Ramos (cell line): Measurements from ENCODE around the gene TTC39C.
"Not testable (repeated sequence)": the region's sequence is repeated elsewhere in the genome, so short reads cannot be mapped to it uniquely, and the experiment has no call there.

Source experiments
- in situ Hi-C: fragments of 300-500 bp; cut with MboI; formaldehyde crosslinking; loops from one replicate; pipeline ENCODE4 v1.14.3; 2022; ENCODE audit warnings: low sequenced_read_pairs; ENCODE audit not compliant: unreplicated experiment

Gene TTC39C

DNA sequence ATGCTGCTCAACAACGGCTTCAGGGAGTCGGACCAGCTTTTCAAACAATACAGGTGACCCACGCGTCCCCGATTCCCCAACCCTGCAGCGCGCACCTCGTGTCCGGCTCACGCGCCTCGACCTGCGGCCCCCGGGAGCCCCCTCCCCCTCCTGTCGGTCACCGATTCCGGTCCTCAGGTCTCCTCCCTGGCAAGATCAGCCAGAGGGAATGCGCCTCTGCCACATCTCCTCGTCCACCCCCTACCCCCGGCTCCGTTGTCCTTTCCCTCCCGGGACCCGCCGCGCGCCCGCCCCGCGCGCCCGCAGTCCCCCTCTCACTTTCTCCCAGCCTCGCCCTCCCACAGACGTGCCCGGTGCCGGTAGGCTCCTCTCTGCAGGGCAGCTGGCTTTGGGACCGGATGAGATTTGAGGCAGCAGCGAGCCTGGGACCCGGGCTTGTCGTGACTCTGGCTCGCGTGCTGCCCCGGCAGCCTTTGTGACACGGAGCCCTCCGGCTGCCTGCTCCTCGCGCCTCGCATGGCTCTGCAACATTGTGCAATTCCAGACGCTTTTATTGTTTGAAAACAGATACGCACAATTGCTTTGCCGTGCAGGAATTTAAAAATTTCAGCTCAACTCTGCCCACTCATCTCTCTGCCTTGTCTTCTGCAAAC is 558 bp downstream of the TTC39C start:
- in situ Hi-C loops, result loop anchor here (25.0 kb wide), 2 partner anchors 153 to 778 kb away; no protein-coding TSS in a partner anchor

DNA sequence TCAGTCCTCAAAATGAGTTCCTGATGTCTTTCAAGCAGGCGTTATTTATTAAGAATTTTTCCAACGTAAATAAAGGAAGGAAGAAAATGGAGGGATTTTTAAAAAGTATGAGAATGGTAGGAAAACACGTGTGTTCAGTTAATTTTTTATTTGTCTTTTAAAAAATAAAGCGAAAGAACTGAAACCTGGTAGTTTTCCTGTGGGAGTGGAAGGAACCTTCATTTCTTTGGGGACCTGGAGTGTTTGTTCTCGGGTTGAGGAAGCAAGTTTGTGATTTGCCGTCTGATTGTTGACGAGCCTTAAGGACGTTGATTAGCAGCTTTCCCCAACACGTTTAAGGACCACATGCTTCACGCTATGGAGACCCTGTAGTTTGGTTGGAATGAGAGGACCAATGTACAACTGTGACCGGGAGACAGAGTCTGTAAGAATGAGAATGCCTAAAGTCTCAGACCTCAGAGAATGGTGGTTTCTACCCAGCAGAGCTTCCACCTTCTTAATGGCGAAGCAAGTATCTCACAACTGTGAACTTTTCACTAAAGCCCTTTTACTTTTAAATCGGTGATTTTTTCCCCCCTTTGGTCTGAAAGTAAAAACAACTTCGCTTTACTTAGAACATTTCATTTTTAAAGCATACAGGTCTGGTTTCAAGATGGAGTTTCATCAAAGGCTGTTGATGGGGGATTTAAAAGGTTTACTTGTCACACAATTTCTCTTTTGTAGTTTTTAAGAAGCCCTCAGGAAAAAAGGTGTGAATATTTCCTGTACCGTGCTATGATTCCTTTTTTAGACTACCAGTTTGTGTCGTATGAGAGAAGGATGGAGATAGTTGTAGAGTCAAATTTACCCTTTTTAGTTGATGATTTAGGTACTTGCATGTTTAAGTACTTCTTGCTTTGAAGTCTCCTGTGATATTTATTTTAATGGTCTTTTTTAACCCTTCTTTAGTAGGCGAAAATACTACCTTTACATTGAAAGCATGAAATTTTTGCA is 1.4 kb downstream of the TTC39C start:
- in situ Hi-C loops, result loop anchor here (25.0 kb wide), 2 partner anchors 154 to 779 kb away; no protein-coding TSS in a partner anchor

DNA sequence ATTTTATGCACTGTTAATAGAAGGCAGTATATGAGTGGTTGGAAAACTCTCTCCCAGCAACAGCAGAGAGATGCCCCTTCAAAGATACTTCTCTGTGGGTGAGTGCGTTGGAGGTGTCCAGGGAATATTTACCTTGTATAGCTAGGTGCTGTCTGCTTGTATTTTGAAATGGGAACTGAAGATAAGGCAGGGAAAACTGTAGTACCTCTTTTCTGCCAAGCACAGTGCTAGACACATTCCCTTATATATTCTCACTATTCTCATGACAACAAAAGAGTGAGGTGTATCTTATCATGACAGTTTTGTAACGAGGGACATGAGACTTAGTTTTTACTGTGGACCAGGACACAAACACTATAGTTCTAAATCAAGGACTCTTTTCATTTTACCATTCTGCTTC is 2.1 kb downstream of the TTC39C start:
- in situ Hi-C loops, result loop anchor here (25.0 kb wide), 2 partner anchors 154 to 779 kb away; no protein-coding TSS in a partner anchor

DNA sequence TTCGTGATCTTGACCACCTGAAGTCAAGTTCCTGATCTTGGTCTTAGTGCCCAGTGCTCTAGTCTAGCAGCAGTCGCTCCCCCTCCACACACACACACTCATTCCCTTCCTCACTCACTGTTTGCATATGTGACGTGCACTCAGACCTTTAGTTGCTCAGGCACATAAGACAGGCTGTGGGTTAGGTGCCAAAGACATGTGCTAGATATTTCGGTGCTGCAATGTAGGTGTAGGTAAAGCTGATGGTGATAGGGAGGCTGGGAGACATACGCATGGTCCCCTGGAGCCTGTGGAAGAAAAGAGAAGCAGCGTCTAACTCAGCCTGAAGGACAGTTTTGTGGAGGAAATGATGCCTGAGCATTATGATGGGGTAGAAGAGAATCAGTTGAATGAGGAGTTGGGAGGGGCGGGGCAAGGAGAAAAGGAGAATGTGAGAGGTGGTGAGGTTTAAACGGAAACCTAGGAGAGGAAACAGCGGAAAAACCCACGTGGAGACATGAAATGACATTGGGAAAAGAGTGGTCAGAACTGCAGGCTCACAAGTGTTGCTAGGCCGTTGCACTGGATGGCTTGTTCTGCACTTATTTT is 3.8 kb downstream of the TTC39C start:
- in situ Hi-C loops, result loop anchor here (25.0 kb wide), 2 partner anchors 156 to 781 kb away; no protein-coding TSS in a partner anchor

DNA sequence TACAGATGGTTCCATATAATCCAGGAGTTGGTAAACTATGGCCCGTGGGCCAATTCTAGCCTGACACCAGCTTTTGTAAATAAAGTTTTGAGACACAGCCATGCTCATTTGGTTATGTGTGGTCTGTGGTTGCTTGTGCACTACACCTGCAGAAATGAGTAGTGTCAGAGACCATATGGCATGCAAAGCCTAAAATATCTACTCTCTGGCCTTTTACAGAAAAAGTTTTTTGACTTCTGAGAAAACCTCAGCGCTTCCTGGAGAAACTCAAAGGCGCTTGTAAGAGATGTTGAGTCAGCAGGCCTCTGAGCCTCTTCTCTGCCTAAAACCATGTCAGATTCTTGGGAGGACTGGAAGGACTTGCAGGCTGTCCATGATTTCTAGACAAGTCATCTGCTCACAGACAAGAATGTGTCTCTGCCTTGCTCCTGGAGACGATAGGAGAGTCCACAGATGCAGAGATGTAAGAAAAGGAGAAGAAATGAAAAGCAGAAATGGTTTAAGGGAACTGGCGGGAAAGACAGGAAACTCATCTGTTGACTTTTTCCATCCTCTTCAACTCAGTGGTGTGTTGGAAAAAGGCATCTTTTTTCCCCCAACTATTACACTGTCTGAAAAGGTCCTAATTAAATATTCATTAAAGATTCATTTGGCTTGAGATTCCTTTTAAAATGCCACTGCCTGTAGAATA is 5.2 kb downstream of the TTC39C start:
- in situ Hi-C loops, result loop anchor here (25.0 kb wide), 2 partner anchors 157 to 782 kb away; no protein-coding TSS in a partner anchor

DNA sequence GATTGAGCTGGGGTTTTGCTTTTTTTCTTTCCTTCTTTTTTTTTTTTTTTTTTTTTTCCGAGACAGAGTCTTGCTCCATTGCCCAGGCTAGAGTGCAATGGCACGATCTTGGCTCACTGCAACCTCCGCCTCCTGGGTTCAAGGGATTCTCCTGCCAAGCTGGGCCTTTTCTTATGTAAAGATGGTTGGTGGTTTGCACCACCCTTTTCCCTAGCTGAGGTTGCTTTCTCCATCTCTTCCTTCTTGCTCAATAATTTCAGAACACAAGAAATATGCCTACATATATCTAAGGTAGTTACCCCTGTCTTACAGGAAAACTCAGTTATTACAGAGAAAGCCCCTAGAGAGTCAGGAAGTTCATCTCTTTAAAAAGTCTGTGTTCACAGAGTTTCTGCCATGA is 7.0 kb downstream of the TTC39C start:
- in situ Hi-C loops, result loop anchor here (25.0 kb wide), 2 partner anchors 159 to 784 kb away; no protein-coding TSS in a partner anchor

DNA sequence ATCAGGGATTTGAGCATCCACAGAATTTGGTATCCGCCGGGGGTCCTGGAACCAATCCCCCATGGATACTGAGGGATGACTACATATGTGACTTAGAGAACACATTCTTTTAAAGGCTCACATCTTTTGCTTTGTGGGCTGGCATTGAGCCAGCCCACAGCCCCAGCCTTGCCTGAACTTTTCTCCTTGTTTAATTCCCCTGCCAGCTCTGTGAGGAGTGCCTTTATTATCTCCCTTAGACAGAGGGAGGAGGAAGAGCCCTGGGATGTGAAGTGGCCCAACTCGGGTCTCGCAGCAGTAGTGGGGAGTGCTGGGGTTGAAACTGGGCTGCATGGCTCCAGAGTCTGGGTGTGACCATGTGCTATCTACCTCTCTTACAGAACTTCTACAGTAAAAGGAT is 7.6 kb downstream of the TTC39C start:
- in situ Hi-C loops, result loop anchor here (25.0 kb wide), 2 partner anchors 160 to 785 kb away; no protein-coding TSS in a partner anchor

DNA sequence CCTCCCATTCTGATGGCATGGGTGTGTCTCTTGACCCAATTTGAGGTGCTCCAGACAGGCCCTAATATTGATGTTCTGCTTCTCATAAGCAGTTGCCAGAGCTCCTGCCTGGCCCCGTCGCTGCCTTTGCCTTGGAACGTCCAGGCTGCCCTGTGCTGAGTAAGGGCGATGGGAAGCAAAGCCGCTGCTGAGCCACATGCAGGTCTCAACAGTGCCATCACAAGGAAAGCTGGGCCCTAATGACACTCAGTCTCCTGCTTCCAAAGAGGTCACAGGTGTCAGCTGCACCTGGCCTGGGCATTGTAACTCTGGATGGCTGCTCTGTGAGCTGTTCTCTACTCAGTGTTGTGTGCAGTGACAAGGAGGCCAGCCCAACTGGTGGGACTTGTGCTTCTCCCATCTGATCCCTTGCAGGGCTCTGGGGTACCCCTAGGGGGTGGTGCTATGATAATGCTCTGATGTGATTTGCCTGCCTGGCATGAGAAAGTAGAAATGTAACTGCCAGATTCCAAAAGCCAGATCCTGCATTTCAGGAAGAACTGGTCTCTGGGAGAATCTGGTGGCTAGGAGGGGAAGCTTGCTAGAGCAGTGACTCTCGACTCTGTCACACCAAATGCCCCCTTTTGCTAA is 8.7 kb downstream of the TTC39C start:
- in situ Hi-C loops, result loop anchor here (25.0 kb wide), 2 partner anchors 161 to 786 kb away; no protein-coding TSS in a partner anchor

DNA sequence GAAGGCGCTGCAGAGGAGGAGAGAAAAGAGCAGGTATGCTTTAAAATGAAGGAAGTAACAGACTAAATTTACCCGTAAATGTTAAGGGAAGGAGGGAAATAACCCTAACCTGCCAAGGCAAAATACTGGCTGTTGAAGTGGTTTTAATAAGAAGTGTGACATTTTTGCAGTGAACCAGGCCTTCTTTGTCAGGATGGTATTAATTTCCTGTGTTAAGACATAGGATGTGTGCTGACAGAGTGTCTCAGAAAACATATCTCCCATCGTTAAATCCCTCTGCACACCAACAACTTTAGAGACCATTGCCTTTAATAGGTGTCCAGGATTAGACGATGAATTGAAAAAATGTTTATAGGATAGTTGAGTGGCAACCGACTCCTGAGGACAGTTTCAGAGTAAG is 9.9 kb downstream of the TTC39C start:
- in situ Hi-C loops, result loop anchor here (25.0 kb wide), 2 partner anchors 162 to 787 kb away; no protein-coding TSS in a partner anchor

DNA sequence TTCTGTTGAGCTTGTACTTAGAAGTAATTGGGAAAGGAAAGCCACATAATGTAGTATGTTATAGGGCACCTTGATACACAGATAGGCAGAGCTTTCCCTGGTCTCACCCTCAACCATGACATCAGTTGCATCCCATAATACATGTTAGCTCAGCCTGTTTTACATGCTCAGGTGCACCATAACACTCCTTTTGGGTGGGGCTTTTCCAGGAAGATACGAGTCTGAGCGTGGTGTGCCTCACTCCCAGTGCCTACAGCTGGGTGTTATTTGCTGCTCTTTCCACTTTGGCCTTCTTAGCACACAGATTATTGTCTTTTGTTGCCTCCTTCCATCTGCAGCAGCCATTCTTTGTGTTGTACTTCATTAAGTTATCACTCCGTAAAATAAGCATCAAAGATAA is 11.9 kb downstream of the TTC39C start:
- in situ Hi-C loops, result no loop called here

DNA sequence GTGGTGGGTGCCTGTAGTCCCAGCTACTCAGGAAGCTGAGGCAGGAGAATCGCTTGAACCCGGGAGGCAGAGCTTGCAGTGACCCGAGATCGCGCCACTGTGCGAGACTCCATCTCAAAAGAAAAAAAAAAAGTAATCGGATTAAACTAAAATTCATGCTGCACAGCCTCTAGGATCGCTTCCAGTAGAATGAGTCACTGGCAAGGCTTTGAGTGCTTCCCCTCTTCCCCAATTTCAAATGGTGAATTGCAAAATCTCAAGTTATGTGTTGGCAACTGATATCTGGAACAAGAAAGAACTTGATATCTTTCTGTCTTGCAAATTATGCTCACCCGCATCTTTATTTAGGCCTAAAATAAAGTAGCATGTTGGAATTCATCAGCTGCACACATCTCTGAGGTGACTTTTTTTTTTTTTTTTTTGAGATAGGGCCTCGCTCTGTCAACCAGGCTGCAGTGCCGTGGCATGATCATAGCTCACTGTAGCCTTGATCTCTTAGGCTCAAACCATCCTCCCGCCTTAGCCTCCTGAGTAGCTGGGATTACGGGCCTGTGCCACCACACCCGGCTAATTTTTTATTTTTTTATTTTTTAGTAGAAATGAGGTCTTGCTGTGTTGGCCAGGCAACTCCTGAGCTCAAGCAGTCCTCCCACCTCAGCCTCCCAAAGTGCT is 12.7 kb downstream of the TTC39C start:
- in situ Hi-C loops, result no loop called here

DNA sequence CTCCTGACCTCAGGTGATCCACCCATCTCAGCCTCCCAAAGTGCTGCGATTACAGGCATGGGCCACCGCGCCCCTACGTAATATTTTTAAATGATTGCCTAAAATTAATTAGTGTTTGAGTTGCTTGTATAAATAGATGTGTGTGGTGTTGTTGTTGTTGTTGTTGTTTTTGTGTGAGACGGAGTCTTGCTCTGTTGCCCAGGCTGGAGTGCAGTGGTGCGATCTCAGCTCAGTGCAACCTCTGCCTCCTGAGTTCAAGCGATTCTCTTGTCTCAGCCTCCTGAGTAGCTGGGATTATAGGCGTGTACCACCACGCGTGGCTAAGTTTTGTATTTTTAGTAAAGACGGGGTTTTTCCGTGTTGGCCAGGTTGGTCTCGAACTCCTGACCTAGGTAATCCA is 14.4 kb downstream of the TTC39C start:
- in situ Hi-C loops, result not testable (repeated sequence)

DNA sequence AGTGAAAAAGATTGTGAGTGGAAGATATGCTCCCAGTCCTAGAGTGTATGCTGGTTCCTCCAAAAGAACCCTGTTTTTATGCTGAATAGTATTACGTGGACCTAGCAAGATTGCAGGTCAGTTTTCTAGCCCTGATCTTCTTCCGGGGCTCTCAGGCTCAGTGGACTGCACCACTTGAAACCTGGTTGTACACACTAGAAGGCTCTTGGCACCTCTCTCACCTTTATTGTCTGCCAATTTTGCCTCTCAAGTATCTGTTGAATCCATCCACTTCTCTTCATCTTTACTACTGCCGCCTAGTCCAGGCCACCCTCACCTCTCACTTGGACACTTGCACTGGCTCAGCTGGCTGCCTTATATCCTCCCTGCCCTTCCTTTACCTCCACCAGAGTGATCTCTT is 16.8 kb downstream of the TTC39C start:
- in situ Hi-C loops, result no loop called here

DNA sequence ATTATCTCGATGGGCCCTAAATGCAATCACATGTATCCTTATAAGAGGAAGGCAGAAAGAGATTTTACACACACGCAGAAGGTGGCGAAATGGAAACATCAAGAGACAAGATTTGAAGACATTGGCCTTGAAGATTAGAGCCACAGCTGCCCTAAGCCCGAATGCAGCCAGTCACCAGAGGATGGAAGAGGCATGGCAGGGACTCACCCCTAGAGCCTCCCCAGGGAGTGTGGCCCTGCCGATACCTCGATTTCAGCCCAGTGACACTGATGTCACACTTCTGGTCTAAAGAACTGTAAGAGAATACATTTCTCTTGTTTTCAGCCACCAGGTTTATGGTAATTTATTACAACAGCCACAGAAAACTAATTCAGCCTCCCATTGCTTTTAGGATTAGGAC is 17.4 kb downstream of the TTC39C start:
- in situ Hi-C loops, result no loop called here

DNA sequence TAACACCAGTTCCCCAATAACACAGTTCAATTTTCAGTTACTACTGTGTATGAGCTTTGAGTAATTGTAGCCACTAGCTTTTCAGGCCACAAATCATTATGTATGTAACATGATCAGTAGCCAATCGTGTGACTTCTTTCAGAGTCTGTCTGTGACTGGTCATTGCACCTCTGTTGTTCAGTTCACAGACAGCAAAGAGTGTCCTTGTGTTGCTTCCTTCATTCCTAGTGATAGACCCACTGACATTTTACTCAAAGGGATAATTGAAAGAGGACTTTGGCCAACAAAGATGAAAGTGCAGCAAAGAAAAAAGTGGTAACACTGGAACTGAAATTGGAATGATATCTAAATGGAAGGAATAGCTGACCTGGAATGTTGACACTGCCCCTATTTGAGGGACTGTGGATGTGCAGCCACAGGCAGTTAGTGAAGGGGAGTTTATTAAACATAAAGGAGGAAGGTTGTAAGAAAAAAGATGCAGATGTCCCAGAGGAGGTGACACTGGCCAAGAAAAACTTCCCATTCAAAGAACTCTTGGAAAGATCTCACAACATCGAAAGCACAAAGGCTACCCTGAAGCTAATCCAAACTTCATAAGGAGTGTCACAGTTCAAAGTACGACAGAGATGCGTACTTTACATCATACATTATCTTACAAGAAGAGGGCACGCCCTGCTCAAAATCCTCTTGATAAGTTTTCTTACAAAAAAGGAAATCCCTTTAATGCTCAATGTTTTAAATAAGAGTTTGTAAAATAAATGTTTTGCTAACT is 19.3 kb downstream of the TTC39C start:
- in situ Hi-C loops, result no loop called here

DNA sequence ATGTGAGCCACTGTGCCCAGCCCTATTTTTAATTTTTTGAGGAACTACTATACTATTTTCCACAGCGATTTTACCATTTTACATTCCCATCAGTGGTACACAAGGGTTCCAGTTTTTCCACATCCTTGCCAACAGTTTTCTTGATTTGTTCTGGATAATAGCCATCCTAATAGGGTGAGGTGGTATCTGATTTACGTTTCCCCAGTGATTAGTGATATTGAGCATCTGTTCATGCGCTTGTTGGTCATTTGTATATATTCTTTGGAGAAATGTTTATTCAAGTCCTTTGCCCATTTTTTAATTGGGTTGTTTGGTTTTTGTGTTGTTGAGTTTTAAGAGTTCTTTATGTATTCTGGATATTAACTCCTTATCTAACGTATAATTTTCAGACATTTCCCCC is 20.8 kb downstream of the TTC39C start:
- in situ Hi-C loops, result no loop called here

DNA sequence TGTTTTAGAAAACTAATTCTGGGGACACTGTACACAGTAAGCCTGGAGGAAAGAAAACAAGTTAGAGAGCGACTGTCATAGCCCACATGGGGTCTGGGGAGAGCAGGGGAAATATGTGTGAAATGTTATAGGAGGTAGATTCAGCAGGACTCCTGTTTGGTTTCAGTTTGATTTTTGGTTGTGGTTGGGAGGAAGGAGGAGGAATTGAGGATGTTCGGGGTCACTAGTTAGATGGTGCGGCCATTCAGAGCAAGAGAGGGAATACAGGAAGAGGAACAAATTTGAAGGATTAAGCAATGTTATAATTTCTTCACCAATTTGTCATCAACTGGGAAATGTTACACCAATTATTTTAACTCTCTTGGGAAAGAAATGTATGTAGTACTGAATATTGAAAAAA is 25.1 kb downstream of the TTC39C start:
- in situ Hi-C loops, result no loop called here

DNA sequence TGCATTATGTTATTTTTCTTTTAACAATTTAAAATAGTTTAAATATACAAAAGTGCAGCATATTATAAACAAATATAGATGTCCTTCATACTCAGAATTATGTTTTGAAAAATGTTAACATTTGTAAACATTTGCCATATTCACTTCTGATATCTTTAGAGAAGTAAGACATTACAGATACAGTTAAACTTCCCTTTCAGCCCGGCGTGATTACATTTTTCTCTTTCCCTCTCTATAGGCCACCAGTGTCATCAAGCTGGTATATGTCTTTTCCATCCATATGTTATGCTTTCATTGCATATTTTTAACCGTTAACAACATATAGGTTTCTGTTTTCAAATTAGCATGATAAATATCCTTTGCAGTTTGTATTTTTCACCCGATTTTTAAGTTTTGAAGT is 27.1 kb downstream of the TTC39C start:
- in situ Hi-C loops, result no loop called here
